Measurements from ENCODE around the gene UBE2E2.

DNA sequence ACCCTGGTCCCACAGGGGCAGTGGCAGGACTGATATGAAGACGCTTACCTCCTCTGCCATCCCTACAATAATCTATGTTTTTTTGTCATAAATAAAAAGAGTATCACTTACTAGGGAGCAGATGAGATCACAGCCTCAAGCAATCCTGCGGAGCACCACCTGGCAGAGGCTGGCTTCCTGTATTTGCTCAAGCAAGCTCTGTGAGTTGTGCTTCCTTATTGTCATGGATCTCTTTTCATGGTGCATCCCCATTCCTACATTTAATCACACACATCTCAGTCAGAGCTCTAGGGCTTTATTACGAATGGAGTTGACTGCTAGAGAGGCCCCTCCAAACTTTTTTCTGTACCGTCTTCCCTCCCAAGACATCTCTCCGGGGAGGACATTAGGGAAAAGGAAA, 186.0 kb downstream of the UBE2E2 start:
- TF ChIP-seq YY1 (IDR thresholded peaks at IDR 0.05; ENCODE audit: insufficient read depth, insufficient read length), result no peak
- TF ChIP-seq SUZ12 (IDR thresholded peaks at IDR 0.05; ENCODE audit: extremely low read depth, insufficient read depth, insufficient read length), result no peak

All from NT2/D1 (cell line).